Urothelium cell line (cell line): ENCODE measurements around the gene NAV2.

Source experiments
- DNase-seq: peaks from one replicate; pipeline ENCODE4 v3.0.0; 2011; ENCODE audit warnings: low spot score, mixed read lengths
- FAIRE-seq: peaks from 2 replicates; lab custom pipeline; 2011; peaks lifted over from hg19 to GRCh38; lab: Jason Lieb, UNC

Gene NAV2

GRCh38 chr11:19803506-19803998 lies 90.9 kb downstream of the NAV2 start:
- FAIRE-seq (no peak), DNase-seq (no peak)

GRCh38 chr11:19805376-19805775 lies 92.7 kb downstream of the NAV2 start:
- DNase-seq (no peak), FAIRE-seq (no peak)

- no peak for DNase-seq
- no peak for FAIRE-seq
Measured at GRCh38 chr11:19805827-19806226, 93.2 kb downstream of the NAV2 start.

GRCh38 chr11:19806251-19806650 lies 93.6 kb downstream of the NAV2 start:
- FAIRE-seq: no peak
- no peak for DNase-seq

GRCh38 chr11:19808076-19808911 lies 95.7 kb downstream of the NAV2 start:
- DNase-seq (no peak), FAIRE-seq (no peak)

GRCh38 chr11:19810852-19811251 lies 98.2 kb downstream of the NAV2 start:
- DNase-seq (no peak), FAIRE-seq (no peak)

GRCh38 chr11:19811380-19811779 lies 98.7 kb downstream of the NAV2 start:
- FAIRE-seq: no peak
- DNase-seq: no peak

GRCh38 chr11:19812096-19812495 lies 99.5 kb downstream of the NAV2 start:
- FAIRE-seq (no peak), DNase-seq (no peak)

- no peak for FAIRE-seq
- DNase-seq: no peak
Measured at GRCh38 chr11:19812710-19813109, 100.1 kb downstream of the NAV2 start.

- FAIRE-seq: no peak
Measured at GRCh38 chr11:19813158-19813879, 100.7 kb downstream of the NAV2 start.

GRCh38 chr11:19814421-19814820 lies 101.8 kb downstream of the NAV2 start:
- FAIRE-seq: no peak
- no peak for DNase-seq

More at GRCh38 chr11:19813158-19813879, 100.7 kb downstream of the NAV2 start:
- DNase-seq: no peak

GRCh38 chr11:19816040-19816439 lies 103.4 kb downstream of the NAV2 start:
- DNase-seq: no peak
- no peak for FAIRE-seq

GRCh38 chr11:19816817-19817216 lies 104.2 kb downstream of the NAV2 start:
- FAIRE-seq: no peak
- DNase-seq: no peak

GRCh38 chr11:19817265-19817851 lies 104.7 kb downstream of the NAV2 start:
- DNase-seq (no peak), FAIRE-seq (no peak)

GRCh38 chr11:19817870-19818269 lies 105.2 kb downstream of the NAV2 start:
- DNase-seq (no peak), FAIRE-seq (no peak)

- FAIRE-seq (no peak), DNase-seq (no peak)
Measured at GRCh38 chr11:19818619-19819018, 106.0 kb downstream of the NAV2 start.

- DNase-seq (no peak), FAIRE-seq (no peak)
Measured at GRCh38 chr11:19819148-19819547, 106.5 kb downstream of the NAV2 start.

GRCh38 chr11:19820100-19820499 lies 107.5 kb downstream of the NAV2 start:
- FAIRE-seq: no peak
- DNase-seq: no peak

- FAIRE-seq: no peak
- no peak for DNase-seq
Measured at GRCh38 chr11:19821412-19821875, 108.8 kb downstream of the NAV2 start.

GRCh38 chr11:19821993-19822392 lies 109.4 kb downstream of the NAV2 start:
- FAIRE-seq (no peak), DNase-seq (no peak)

GRCh38 chr11:19822531-19822930 lies 109.9 kb downstream of the NAV2 start:
- no peak for DNase-seq

More at GRCh38 chr11:19822531-19822930, 109.9 kb downstream of the NAV2 start:
- no peak for FAIRE-seq
